ENCODE results near the gene SH3BGR.

SH3BGR gene

DNA sequence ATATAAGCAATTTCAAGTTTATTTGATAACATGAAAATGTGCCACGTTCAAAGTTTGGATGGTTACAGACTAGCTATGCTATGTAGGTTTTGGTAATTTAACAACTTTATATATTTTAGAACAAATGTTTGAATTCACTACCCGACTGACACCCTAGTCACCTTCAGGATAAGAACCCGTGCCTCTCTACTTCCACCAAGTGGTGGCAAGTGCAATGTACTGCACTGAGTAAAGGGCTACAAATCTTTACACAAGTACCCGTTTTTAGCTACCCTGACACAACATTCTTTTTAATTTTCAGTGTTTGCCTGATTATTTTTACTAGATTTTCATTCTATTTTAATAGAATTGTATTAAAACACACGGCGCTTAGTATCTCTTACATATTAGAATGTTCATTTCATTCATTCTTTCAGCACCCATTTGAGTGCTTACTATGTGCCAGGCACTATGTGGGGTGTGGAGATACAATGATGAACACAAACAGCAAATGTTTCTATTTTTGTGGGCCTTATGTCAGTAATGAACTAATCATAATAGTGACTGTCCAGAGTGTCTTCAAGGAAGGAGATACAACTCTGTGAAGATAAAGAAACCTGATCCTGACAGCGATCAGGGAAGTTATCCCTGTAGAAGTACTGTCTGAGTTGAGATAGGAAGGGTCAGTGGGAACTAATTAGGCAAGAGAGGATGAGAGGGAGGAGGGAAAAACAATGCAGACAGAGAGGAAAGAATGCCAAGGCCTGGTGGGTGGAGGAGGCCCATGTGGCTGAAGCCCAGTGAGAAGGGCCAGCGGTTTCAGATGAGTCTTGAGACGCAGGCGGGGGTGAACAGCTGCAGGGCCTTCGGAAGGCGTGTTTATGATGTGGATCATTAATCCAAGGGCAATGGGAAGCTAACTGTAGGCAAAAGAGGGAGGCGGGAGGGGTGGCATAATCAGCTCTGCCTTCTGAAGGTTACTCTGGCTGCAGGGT, 10.0 kb upstream of the SH3BGR start:
- Histone ChIP-seq H3K36me3 (ENCODE audit: control insufficient read depth, low read length) (no peaks in the 10 kb centered on the region), H3K27me3 (ENCODE audit: control insufficient read depth, low read length) (no peaks in the 10 kb centered on the region), H3K27ac (ENCODE audit: low read depth, low read length) (no peak overlapping the region), H3K4me3 (ENCODE audit: low read length) (no peak overlapping the region), H3K9me3 (ENCODE audit: control insufficient read depth, insufficient read depth, low read length) (no peaks in the 10 kb centered on the region), H3K9me2 (replicated peaks; ENCODE audit: control insufficient read depth, low read length) (no peaks in the 10 kb centered on the region), H3K4me2 (ENCODE audit: low read length) (no peak overlapping the region), H3F3A (ENCODE audit: control insufficient read depth, insufficient read depth) (no peaks in the 10 kb centered on the region; the same call in 1 of the 2 replicates), H3K4me1 (ENCODE audit: control insufficient read depth, low read length) (peaks cover 16% of the 10 kb centered on the region), H3K79me2 (ENCODE audit: control insufficient read depth, low read length) (no peaks in the 10 kb centered on the region; the same call in 1 of the 2 replicates), H4K20me1 (ENCODE audit: control insufficient read depth, insufficient read depth, low read depth, low read length) (no peaks in the 10 kb centered on the region)
- TF ChIP-seq, protein P1, sequence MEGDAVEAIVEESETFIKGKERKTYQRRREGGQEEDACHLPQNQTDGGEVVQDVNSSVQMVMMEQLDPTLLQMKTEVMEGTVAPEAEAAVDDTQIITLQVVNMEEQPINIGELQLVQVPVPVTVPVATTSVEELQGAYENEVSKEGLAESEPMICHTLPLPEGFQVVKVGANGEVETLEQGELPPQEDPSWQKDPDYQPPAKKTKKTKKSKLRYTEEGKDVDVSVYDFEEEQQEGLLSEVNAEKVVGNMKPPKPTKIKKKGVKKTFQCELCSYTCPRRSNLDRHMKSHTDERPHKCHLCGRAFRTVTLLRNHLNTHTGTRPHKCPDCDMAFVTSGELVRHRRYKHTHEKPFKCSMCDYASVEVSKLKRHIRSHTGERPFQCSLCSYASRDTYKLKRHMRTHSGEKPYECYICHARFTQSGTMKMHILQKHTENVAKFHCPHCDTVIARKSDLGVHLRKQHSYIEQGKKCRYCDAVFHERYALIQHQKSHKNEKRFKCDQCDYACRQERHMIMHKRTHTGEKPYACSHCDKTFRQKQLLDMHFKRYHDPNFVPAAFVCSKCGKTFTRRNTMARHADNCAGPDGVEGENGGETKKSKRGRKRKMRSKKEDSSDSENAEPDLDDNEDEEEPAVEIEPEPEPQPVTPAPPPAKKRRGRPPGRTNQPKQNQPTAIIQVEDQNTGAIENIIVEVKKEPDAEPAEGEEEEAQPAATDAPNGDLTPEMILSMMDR (IDR thresholded peaks at IDR 0.05; ENCODE audit: low read depth, low read length, poor library complexity, severe bottlenecking): peak; percentile 77
- TF ChIP-seq EZH2phosphoT487 (IDR thresholded peaks at IDR 0.05; ENCODE audit: borderline replicate concordance, low read length): no peak

DNA sequence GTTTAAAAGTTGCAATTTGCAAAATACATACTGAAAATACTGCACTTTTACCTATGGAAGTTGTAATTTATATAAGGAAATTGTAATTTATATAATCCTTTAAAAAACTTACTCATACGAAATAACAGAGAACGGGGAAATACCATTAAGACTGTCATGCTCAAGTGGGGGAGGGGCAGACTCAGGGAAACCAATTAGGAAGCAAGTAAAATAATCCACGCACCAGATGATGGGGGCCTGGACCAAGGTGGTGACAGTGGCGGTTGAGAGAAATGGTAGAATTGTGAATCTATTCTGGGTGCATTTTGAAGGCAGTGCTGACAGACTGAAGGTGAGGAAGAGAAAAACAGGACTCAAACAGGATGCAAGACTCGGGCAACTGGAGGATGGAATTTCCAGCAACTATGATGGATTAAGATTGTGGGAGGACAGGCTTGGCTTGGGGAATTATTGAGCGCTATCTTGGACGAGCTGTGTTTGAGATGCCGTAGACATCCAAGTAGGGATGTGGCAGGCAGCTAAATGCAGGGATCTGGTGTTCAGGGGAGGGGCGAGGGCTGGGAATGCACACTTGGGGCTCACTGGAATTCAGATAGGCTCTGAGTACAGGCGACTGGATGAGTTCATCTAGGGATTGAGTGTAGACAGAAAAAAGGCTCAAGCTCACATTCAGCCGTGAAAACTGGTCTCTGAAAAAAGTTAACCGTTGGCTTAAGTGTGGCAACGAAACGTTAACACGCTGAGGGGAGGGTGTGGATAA, 7.2 kb upstream of the SH3BGR start:
- Histone ChIP-seq H3K36me3 (ENCODE audit: control insufficient read depth, low read length) (no peaks in the 10 kb centered on the region), H3K27me3 (ENCODE audit: control insufficient read depth, low read length) (no peaks in the 10 kb centered on the region), H3K27ac (ENCODE audit: low read depth, low read length) (no peak overlapping the region), H3K79me2 (ENCODE audit: control insufficient read depth, low read length) (no peaks in the 10 kb centered on the region; the same call in 1 of the 2 replicates), H3K4me3 (ENCODE audit: low read length) (peak overlapping the region; percentile 84), H3K4me1 (ENCODE audit: control insufficient read depth, low read length) (peaks cover 16% of the 10 kb centered on the region), H3K9me3 (ENCODE audit: control insufficient read depth, insufficient read depth, low read length) (no peaks in the 10 kb centered on the region), H4K20me1 (ENCODE audit: control insufficient read depth, insufficient read depth, low read depth, low read length) (no peaks in the 10 kb centered on the region), H3K9me2 (replicated peaks; ENCODE audit: control insufficient read depth, low read length) (no peaks in the 10 kb centered on the region), H3F3A (ENCODE audit: control insufficient read depth, insufficient read depth) (no peaks in the 10 kb centered on the region; the same call in 1 of the 2 replicates), H3K4me2 (ENCODE audit: low read length) (peak overlapping the region; percentile 85)
- TF ChIP-seq, protein P1 (IDR thresholded peaks at IDR 0.05; ENCODE audit: low read depth, low read length, poor library complexity, severe bottlenecking): no peak

DNA sequence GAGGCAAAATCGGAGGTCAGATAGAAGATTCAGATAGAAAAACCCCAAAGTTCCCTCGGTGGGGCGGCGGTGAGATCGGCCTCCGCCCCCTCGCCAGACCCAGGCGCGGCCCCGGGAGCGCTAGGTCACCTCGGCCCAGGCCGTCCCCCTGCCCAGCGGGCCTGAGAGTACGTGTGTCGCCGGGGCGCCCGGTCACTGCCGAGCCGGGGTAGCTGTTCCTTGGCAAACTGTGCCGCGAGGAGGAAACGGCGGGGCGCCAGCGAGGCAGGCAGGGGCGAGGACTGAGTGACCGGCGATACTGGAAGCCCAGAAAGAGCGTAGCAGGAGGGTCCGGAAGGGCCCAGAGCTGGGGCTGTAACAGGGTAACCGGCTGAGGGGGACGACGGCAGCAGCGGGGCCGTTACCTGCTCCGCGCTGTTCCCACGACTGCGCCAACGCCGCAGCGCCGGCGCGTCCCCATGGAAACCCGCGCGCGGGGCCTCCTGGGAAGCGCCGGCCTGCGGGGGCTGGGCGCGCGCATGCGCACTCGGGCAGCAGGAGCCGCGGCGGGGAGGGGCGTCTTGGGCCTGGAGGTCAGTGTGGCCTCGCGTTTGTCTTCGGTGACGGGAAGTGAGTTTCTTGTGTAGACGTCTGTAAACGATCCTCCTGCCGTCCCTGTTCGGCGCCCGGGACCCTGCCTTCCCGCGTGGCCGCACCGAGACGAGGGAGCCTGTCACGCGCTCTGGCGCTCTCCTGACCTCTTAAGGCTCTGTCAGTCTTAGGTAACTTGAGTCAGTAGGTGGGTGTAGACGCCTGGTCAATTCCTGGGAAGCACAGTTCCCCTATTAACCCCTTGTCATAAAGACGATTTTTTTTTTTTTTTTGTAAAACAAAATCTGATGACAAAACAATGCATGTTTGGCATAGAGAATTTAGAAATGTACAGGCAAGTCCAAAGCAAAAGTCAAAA, 6.2 kb upstream of the SH3BGR start, which contains the start of gene LCA5L:
TSS of gene LCA5L (minus strand) at position 458 of the 949 bp plus-strand sequence. CDS start 17,285 bp downstream, outside the sequence.
- peaks cover 16% of the 10 kb centered on the region for H3K4me1 ChIP-seq (ENCODE audit: control insufficient read depth, low read length)
- H3K4me3 ChIP-seq (ENCODE audit: low read length): peak within 1 kb of the TSS; percentile 84
- no peaks in the 10 kb centered on the region for H3K36me3 ChIP-seq (ENCODE audit: control insufficient read depth, low read length)
- H3K4me2 ChIP-seq (ENCODE audit: low read length): peak within 1 kb of the TSS; percentile 85
- no peaks in the 10 kb centered on the region; the same call in 1 of the 2 replicates for H3F3A ChIP-seq (ENCODE audit: control insufficient read depth, insufficient read depth)
- peak within 1 kb of the TSS; percentile 35 for H3K27ac ChIP-seq (ENCODE audit: low read depth, low read length)
- H3K27me3 ChIP-seq (ENCODE audit: control insufficient read depth, low read length): 0 out of 2 replicates have a peak, but pooled peaks cover 2% of the 10 kb centered on the region
- no peaks in the 10 kb centered on the region for H3K9me3 ChIP-seq (ENCODE audit: control insufficient read depth, insufficient read depth, low read length)
- no peaks in the 10 kb centered on the region; the same call in 1 of the 2 replicates for H3K79me2 ChIP-seq (ENCODE audit: control insufficient read depth, low read length)
- no peaks in the 10 kb centered on the region for H3K9me2 ChIP-seq (replicated peaks; ENCODE audit: control insufficient read depth, low read length)
- no peak for TF ChIP-seq EZH2phosphoT487 (IDR thresholded peaks at IDR 0.05; ENCODE audit: borderline replicate concordance, low read length)
- TF ChIP-seq, protein P1 (IDR thresholded peaks at IDR 0.05; ENCODE audit: low read depth, low read length, poor library complexity, severe bottlenecking): no peak
- H4K20me1 ChIP-seq (ENCODE audit: control insufficient read depth, insufficient read depth, low read depth, low read length): no peaks in the 10 kb centered on the region
